Activated effector memory CD4-positive, alpha-beta T cell treated with anti-CD3 and anti-CD28 coated beads, Interleukin-2, amount 50 U/mL, for 16 hours (primary cell): ENCODE results near the gene FAM185A.
"Not testable (repeated sequence)": the region's sequence is repeated elsewhere in the genome, so short reads cannot be mapped to it uniquely, and the experiment has no call there.

Experiments used
- DNase-seq: peaks from one replicate; pipeline ENCODE4 v3.0.0-alpha.2; 2020

FAM185A gene

GRCh38 chr7:102833343-102833742 lies 84.5 kb downstream of the FAM185A start:
- no peak for DNase-seq

- no peak for DNase-seq
These were observed 85.7 kb downstream of the FAM185A start for GRCh38 chr7:102834466-102834865.

- DNase-seq: no peak
These were observed 86.2 kb downstream of the FAM185A start for GRCh38 chr7:102834999-102835398.

- DNase-seq: no peak
These were observed 87.6 kb downstream of the FAM185A start for GRCh38 chr7:102836191-102836919.

GRCh38 chr7:102836977-102837376 lies 88.2 kb downstream of the FAM185A start:
- no peak for DNase-seq

- no peak for DNase-seq
These were observed 89.0 kb downstream of the FAM185A start for GRCh38 chr7:102837802-102838201.

GRCh38 chr7:102838572-102839101 lies 89.8 kb downstream of the FAM185A start:
- not testable (repeated sequence) for DNase-seq

- DNase-seq: no peak
These were observed 91.6 kb downstream of the FAM185A start for GRCh38 chr7:102840404-102840803.

GRCh38 chr7:102841290-102841689 lies 92.5 kb downstream of the FAM185A start:
- no peak for DNase-seq

- DNase-seq: no peak
These were observed 93.5 kb downstream of the FAM185A start for GRCh38 chr7:102842284-102842683.

- DNase-seq: no peak
These were observed 95.1 kb downstream of the FAM185A start for GRCh38 chr7:102843850-102844249.

- no peak for DNase-seq
These were observed 96.5 kb downstream of the FAM185A start for GRCh38 chr7:102845346-102845745.

- no peak for DNase-seq
These were observed 100.3 kb downstream of the FAM185A start for GRCh38 chr7:102849079-102849478.

- no peak for DNase-seq
These were observed 100.7 kb downstream of the FAM185A start for GRCh38 chr7:102849538-102849937.

GRCh38 chr7:102856036-102856435 lies 107.2 kb downstream of the FAM185A start:
- no peak for DNase-seq
